Hepatic stellate cell (primary cell): ENCODE results near the gene DCUN1D5.

Source experiments
- DNase-seq: peaks from one replicate; pipeline ENCODE4 v3.0.0; 2011; ENCODE audit warnings: low spot score

Gene DCUN1D5

GRCh38 chr11:103091801-103092524, at the start of gene DCUN1D5:
Gene DCUN1D5, minus strand, starts transcription at chr11:103092160. Its CDS starts 288 bp downstream, at chr11:103091872.
- DNase-seq, result peak; percentile 93

GRCh38 chr11:103125462-103125861, 33.5 kb upstream of the DCUN1D5 start:
- DNase-seq, result no peak

- no peak for DNase-seq
These were observed 22.9 kb upstream of the DCUN1D5 start for GRCh38 chr11:103114836-103115235.

- no peak for DNase-seq
These were observed 20.4 kb upstream of the DCUN1D5 start for GRCh38 chr11:103112364-103112763.

- DNase-seq, result no peak
These were observed 19.4 kb upstream of the DCUN1D5 start for GRCh38 chr11:103111400-103111799.

- peak; percentile 20 for DNase-seq
These were observed 18.4 kb upstream of the DCUN1D5 start for GRCh38 chr11:103110391-103110790.

GRCh38 chr11:103109818-103110388, 17.9 kb upstream of the DCUN1D5 start:
- no peak for DNase-seq

- peak; percentile 83 for DNase-seq
These were observed 17.2 kb upstream of the DCUN1D5 start, which contains the start of gene DYNC2H1 for GRCh38 chr11:103108933-103109817. Gene DYNC2H1, plus strand, starts transcription at chr11:103109426. Its CDS starts 149 bp downstream, at chr11:103109575.

GRCh38 chr11:103097279-103097678, 5.3 kb upstream of the DCUN1D5 start:
- no peak for DNase-seq

- DNase-seq, result peak; percentile 24
These were observed 728 bp downstream of the DCUN1D5 start for GRCh38 chr11:103091064-103091800.

- DNase-seq, result no peak
These were observed 5.5 kb downstream of the DCUN1D5 start for GRCh38 chr11:103086461-103086860.

- DNase-seq, result no peak
These were observed 6.1 kb downstream of the DCUN1D5 start for GRCh38 chr11:103085758-103086365.

GRCh38 chr11:103079833-103080232, 12.1 kb downstream of the DCUN1D5 start:
- no peak for DNase-seq

- no peak for DNase-seq
These were observed 13.2 kb downstream of the DCUN1D5 start for GRCh38 chr11:103078710-103079109.

GRCh38 chr11:103077554-103077953, 14.4 kb downstream of the DCUN1D5 start:
- no peak for DNase-seq

GRCh38 chr11:103076361-103076760, 15.6 kb downstream of the DCUN1D5 start:
- DNase-seq, result no peak

- DNase-seq, result no peak
These were observed 21.0 kb downstream of the DCUN1D5 start for GRCh38 chr11:103071008-103071407.

GRCh38 chr11:103070142-103070541, 21.8 kb downstream of the DCUN1D5 start:
- no peak for DNase-seq

GRCh38 chr11:103069367-103069766, 22.6 kb downstream of the DCUN1D5 start:
- DNase-seq, result no peak

GRCh38 chr11:103067118-103067517, 24.8 kb downstream of the DCUN1D5 start:
- no peak for DNase-seq

- no peak for DNase-seq
These were observed 30.3 kb downstream of the DCUN1D5 start for GRCh38 chr11:103061656-103062055.
